ENCODE data around the gene DYRK1A. TPM values are rescaled to one million over a fixed set of nuclear protein-coding genes. Genes with fewer than 3 reads are reported as not detected.
"Not testable (repeated sequence)": the region's sequence is repeated elsewhere in the genome, so short reads cannot be mapped to it uniquely, and the experiment has no call there.

Gene DYRK1A
- total and polyA plus RNA-seq, 2 of the 13 experiments (the other 11 are each of a cell fraction or from before 2014, with no cell fraction given), result 24.6 to 34.2 TPM

- TF ChIP-seq CSRNP2 (CRISPR knock-in tag; conservative IDR thresholded peaks at IDR 0.05; ENCODE audit: low read depth) (no peak), ISX (CRISPR knock-in tag; conservative IDR thresholded peaks at IDR 0.05) (no peak), ZNF580 (CRISPR knock-in tag; IDR thresholded peaks at IDR 0.05; ENCODE audit: borderline replicate concordance, low read depth) (no peak), MIER2 (CRISPR knock-in tag; IDR thresholded peaks at IDR 0.05) (no peak), ZNF382 (CRISPR knock-in tag; IDR thresholded peaks at IDR 0.05; ENCODE audit: borderline replicate concordance) (no peak), CREM (IDR thresholded peaks at IDR 0.05) (no peak), CREM (CRISPR knock-in tag; IDR thresholded peaks at IDR 0.05) (no peak), HNRNPK (IDR thresholded peaks at IDR 0.05; ENCODE audit: low read depth, low read length, poor library complexity, severe bottlenecking) (no peak), ZNF816 (CRISPR knock-in tag; IDR thresholded peaks at IDR 0.05; ENCODE audit: borderline replicate concordance) (no peak), TARDBP (CRISPR knock-in tag; IDR thresholded peaks at IDR 0.05) (no peak), ZNF710 (CRISPR knock-in tag; IDR thresholded peaks at IDR 0.05; ENCODE audit: borderline replicate concordance) (no peak)
Measured at GRCh38 chr21:37324558-37324957, 42.0 kb upstream of the DYRK1A start (continued).

GRCh38 chr21:37328147-37328546 is 38.4 kb upstream of the DYRK1A start:
- 83% methylated on average over 7 of the region's 7 CpGs for WGBS (ENCODE audit: low lambda C conversion rate)
- H2AFZ ChIP-seq (ENCODE audit: low read length); intact Hi-C loops (cut with micrococcal nuclease; ENCODE audit: unreplicated experiment); FAIRE-seq; H3K4me2 ChIP-seq (ENCODE audit: low read depth, low read length); H4K20me1 ChIP-seq (ENCODE audit: insufficient read depth, low read length); DNase-seq (ENCODE audit: low spot score); ATAC-seq; H3K27me3 ChIP-seq (ENCODE audit: control insufficient read depth in 1 of 2, insufficient read depth in 2 of 2, low read length in 2 of 2); BruUV-seq (replicated peaks); H3K9ac ChIP-seq (ENCODE audit: insufficient read depth, low read depth, low read length); H3K4me1 ChIP-seq (ENCODE audit: insufficient read depth, low read length); H3K36me3 ChIP-seq (replicated peaks in 1 of 2; ENCODE audit: control insufficient read depth in 1 of 2, insufficient read depth in 2 of 2, low read length in 2 of 2); in situ Hi-C loops (cut with HindIII; ENCODE audit: extremely low pct_ligation_motif_present, low pct_unique_long_range_greater_than_20kb); H3K4me3 ChIP-seq (replicated peaks in 1 of 3; ENCODE audit: insufficient read depth in 1 of 3, low read depth in 2 of 3, low read length in 3 of 3); POLR2A ChIA-PET; H3K27ac ChIP-seq (ENCODE audit: extremely low read length, insufficient read depth, low read length); H3K9me3 ChIP-seq (ENCODE audit: low read length); CTCF ChIA-PET (ENCODE audit: low intra/inter-chr PET ratio, low total read pairs); H3K79me2 ChIP-seq (ENCODE audit: insufficient read depth, low read length): not testable (repeated sequence)
